ENCODE measurements around the gene AMBP.

AMBP gene

DNA sequence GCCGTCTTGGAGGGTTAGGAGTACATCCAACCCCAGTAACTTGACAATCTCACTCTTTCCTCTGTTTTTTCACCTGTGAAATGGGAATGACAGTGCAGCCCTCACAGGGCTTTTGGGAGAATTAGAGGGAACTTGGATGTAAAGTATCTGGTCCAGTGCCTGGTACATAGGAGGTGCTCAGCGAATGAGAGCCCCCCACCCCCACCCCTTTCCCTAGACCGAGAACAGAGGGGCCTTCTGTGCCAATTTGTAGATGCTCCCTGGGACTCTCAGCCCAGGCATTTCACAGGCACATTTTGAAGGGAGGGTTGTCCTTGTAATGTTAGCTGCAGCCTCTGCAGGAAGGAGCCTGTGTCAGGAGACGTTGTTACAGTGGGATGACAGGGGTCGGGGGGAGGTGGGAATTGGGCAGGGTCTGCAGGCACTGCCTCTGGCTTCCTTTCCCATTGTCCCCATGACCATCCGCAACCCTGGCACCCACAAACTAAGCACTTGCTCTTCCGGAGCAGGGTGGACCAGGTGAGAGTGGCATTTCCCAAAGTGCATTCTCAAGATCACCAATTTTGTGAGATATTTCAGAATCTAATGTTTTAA is 47.0 kb downstream of the AMBP start:
- DNase-seq (ENCODE audit: low spot score): no peak

DNA sequence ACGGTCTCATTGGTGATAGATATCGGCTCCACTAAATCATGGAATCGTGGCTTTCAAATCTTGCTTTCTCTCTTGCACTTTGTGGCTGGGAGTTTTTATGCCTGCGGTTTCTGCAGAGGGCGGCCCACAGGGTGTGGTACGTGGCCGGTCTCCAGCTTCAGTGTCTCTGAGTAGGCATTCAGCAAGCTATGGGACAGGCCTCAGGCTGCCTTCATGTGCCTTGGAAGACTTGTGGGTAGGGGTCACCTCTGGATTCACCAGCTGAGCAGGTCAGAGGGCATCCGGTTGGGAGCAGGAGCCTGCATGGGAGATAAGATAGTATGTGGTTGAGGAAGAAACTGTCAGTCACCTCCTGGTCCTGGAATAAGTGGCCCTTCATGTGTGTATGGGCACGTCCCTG is 47.7 kb downstream of the AMBP start:
- no peak for DNase-seq (ENCODE audit: low spot score)

DNA sequence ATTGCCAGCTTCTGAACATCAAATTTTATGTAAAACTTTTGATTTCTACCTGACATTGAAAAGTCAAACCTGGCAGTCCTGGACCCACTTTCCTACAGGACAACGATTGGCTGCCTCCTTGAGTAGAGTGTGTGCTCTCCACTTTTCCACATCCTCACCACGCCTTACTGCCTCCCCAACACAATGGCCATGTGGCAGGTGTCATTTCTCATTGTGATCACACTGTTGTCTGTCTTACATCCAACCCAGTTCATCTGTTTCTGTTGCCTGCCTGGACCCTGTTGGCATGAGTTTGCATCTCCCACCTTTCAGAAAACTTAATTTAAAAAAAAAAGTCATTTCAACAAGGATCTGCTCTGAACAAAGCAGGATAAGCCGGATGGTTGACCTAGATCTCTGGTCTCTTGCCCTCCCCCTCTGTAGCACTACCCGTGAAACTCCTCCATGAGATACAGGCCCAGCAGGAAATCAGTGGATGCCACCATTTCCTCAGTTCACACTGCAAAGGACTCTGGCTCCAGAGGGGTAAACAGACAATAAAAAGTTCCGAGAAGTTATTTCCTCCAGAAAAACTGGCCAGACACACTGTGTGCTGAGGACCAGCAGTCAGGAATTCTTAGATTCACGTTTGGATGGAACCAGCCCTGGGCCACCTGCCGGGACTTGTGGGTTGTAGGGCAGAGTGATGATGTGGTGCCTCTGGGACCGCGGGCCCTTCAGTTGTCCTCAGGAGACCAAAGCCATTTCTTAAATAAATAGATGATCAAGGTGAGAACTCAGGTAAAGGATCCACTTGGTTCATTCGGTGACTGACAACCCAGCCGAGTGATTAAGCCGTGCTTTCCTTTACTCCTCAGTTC is 48.6 kb downstream of the AMBP start:
- no peak for DNase-seq (ENCODE audit: low spot score)

DNA sequence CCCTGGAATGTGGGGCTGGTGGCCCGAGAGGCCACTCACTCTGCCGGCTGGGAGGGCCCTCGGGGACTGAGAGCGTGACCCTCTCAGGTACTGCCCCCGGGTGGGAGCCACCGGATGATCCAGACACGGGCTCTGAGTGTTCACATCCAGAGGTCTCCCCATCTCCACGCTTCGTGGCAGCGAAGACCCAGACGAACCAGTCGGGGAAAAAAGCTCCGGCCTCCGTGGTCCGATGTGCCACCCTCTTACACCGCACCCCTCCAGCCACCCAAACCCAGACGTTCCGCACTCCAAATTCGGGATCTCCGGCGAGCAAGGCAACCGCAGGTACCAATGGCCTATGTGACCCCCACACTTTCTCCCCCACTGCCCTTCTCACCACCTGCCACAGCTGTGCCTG is 49.5 kb downstream of the AMBP start:
- DNase-seq (ENCODE audit: low spot score): no peak

DNA sequence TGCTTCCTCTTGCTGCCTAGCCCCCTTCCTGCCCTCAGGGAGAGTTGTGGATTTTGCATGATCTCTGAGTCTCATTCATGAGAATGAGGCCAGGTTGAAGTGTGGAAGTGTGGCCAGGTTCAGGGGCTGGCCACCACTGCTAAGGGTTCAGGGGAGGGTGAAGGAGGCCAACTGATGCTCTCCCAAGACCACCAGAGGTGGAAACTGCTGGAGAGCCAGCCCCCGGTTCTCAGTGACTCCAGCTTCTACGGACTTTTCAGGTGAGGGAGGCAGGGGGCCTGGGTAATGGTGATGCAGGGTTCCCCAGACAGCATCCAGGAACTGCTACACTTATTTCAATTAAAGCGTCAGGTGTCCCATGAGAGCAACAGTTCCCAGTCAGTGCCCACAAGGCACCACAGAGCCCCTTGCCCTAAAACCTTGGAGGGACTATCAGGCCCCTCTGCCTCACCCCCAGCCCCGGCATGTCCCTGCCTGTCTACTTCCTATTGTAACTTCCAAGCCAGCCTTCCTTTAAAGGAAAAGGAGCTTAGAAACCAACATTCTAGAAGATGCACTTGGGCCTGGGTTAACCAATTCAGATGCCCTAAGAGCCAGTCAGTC is 50.1 kb downstream of the AMBP start:
- DNase-seq (ENCODE audit: low spot score): no peak

DNA sequence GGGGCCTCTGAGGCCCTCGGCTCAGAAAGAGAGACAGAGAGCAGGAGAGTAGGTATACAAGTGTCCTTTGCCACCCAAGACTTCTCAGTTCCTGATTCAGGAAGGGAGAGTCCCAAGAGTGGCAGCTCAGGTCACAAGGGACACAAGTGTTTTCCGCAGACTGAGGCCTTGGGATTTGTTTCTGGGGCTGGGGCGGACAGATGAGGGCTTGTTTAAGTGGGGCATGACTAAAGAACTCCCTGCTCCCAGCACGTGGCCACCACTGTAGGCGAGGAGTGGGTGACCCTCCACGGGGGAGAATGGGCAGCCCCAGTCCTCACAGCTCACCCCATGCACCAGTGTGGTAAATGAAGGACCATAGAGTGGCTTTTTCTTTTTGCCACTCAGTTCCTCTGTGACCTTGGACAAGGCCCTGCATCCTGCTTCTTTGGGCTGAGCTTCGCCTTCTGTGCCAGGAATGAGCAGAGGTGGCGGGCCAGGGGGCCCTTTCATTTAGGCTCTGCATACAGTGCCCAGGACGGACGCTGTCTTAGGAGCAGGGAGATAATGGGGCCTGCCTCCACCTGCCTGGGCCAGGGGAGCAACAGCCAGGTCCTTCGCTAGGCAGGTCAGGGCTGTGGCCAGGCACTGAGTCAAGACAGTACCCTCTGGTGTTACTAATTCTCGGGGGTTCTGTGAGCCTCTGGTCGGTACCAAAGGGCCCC is 50.8 kb downstream of the AMBP start:
- DNase-seq (ENCODE audit: low spot score): no peak

DNA sequence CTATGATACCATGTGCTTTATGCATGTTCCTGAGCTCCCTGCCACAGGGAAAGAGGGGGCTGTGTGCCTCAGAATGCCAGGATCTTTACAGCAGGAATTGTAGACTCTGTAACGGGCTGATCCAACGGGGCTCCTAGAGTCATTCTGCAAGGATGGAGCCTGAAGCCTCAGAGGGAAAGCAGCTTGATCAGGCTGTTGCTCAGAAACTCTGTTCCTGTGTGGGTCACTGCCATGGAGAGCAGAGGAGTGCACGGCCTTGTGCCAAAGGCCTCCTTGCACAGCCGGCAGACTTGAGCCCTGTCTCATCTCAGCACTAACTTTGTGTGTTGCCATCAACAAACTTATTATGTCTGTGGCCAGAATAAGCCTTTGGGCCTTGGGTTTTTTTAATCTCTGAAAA is 51.8 kb downstream of the AMBP start:
- no peak for DNase-seq (ENCODE audit: low spot score)

DNA sequence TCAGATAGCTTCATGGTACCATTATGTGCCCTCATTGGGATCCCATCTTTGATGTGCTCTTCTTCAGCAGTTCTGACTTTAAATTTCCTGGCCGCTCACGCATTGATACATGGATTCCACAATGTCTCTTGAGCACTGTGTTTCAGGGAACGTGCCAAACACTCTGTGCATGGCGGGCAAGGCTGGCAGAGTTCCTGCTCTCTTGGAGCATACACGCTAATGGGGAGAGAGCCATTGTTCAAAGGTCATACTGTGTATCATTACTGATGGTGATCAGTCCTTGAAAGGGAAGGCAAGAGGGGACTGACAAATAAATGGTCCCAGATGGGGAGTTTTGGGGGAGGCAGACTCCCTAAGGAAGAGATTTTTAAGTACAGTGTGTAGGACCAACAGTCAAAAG is 52.3 kb downstream of the AMBP start:
- no peak for DNase-seq (ENCODE audit: low spot score)

DNA sequence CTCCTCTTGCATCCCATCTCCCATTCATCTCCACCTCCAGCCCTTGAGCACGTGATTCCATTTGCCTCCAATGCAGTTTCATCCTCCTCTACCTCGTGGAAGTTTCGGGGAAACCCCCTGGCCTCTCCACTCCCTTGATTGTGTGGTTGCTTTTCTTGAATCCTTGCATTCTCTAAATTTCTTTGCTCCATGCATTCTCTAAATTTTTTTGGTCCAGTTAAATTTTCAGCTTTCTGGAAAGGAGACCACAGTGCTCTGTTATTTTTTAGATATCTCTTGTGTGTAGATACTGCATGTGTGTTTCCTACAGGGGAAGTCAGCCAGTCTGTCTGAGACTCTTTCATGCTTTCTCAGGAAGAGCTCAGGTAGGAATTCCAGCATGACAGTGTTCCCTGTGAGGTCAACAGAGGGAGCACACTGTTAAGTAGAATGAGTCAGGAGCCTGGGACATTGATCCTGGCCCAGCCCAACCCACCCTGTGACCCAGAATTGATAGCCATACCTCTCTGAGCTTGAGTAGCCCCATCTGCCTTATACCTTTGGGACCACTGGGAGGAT is 52.8 kb downstream of the AMBP start:
- no peak for DNase-seq (ENCODE audit: low spot score)

DNA sequence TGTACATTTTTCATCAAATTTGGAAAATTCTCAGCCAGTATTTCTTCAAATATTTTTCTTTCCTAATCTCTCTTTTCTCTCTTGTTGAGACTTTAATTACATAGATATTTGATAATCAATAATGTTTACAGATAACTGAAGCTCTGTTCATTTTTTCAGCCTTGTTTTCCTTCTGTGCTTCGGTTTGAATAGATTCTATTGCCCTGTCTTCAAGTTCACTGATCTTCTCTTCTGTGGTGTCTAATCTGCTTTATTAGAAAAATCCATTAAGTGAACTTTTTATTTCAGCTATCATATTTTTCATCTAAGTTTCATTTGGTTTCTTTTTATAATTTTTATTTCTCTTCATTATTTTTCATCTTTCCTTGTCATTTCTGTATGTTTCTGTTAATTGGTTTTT is 54.1 kb downstream of the AMBP start:
- DNase-seq (ENCODE audit: low spot score): no peak

DNA sequence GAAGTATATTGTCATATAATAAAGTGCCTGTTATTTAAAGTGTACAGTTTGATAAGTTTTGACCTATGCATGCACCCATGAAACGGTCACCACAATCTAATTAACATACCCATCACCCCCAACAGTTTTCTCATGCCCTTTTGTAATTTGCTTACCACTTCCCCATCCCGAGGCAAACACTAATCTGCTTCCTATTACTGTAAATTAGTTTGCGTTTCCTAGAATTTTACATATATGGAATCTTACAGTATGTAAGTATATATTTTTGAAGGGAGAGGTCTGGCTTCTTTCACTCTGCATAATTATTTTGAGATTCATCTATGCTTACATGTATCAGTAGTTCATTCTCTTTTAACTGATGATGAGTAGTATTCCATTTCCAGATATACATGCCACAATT is 56.5 kb downstream of the AMBP start:
- no peak for DNase-seq (ENCODE audit: low spot score)

DNA sequence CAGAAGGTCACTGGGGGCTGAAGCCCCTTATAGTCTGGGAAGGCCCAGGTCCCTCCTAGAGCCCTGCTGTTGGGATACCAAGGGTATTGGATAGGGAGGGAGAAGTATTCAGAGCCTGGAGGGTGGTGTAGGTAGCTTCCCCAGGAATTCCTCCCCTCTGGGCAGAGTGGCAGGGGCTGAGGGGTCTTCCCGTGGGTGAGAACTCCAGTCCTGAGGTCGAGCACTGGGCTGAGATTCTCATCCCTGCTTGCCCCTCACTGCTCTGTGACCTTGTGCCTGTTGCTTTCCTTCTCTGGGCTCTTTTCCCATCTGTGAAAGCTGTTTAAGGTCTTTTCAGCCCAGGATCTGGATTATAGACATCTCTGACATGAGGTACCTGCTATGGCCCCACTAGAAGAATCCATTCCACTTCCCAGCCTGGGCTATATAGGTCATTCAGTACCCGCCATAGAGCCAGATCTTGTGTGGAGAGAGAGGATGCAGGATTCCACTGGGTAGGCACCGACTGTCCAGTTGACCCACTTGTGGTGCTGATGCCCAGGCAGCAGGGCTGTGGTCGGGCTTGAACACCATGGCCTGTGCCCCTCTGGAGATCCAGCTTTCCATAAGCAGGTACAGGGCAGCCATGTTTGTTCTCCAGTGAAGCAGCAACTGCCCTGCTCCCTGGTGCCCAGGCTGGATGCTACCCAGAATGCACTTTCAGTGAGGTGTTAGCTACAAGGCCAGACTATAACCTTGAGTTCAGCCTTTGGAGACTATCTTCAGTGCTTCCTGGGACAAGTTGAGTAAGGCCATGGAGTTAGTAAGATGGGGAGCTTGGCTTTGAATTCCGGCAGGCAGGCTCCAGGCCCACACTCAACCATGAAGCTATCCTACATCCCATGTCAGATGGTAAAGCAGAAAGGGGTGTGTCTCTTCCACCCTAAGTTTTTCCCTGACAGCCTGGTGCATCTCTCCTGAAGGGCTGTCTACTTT is 60.1 kb downstream of the AMBP start:
- DNase-seq (ENCODE audit: low spot score): no peak

DNA sequence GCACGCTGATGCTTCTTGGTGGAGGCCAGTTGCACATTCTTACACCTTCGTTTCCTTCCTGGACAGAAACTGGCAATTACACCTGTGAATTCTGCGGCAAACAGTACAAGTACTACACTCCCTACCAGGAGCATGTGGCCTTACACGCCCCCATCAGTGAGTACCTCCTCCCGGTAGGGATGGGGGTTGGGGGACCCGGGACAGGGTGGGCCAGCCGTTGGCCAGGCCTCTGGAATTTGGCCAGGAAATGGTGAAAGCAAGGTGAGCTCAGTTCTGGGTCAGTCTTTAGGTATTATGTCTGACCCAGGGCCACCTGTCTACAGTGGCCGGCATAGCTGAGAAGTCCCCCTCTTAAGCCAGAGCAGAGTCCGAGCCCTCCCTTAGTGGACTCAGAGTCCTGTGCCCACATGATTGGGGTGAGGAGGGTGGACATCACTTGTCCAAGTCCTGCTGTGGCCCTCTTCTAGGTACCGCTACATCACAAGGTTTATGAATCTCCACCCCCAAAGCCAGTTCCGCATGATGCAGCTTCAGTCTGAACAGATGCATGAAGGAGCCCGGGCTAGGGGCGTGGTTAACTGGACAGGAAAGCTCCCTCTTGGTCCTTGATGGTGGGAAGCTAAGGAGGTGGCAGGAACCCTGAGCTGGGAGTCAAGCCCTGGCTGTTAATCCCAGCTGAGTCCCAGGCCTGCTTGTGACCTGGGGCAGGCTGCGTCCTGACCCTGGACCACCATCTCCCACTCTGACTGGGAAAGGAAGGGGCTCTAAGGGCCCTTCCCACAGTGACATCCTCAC is 61.3 kb downstream of the AMBP start:
- DNase-seq (ENCODE audit: low spot score): no peak

DNA sequence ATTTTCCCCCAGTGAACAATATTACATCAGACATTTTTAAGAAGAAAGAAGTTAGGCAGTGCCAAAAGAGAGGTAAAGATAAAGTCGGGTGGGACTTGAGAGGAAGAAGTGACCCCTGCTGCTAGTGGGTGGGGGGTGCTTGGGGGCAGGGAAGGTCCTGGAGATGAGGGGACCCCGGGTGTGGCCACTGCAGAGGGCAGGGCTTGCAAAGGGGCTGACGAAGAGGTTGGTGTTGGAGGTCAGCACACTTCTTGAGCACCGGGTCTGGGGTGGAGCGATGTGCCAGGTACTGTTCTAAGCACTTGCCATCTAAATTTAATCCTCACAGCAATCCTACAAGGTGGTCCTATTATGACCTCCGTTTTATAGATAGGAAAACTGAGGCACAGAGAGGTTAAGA is 62.0 kb downstream of the AMBP start:
- DNase-seq (ENCODE audit: low spot score): no peak

DNA sequence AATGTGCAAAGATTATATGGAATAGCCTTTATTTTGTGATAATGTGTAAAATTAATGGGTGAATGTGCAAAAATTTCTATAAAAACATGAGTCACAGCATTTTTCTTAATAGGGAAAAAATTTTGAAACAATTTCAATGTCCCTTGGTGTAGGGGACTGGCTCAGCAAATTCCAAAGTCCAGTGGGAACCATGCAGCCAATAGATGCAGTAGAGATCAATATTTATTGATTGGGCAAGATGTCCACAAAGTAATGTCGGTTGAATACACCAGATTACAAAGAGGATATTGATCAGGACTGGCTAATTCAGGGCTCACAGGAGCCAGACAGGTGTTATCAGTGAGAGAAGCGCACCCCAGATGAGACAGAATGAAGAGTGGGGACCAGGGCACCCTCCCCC is 62.5 kb downstream of the AMBP start:
- no peak for DNase-seq (ENCODE audit: low spot score)

DNA sequence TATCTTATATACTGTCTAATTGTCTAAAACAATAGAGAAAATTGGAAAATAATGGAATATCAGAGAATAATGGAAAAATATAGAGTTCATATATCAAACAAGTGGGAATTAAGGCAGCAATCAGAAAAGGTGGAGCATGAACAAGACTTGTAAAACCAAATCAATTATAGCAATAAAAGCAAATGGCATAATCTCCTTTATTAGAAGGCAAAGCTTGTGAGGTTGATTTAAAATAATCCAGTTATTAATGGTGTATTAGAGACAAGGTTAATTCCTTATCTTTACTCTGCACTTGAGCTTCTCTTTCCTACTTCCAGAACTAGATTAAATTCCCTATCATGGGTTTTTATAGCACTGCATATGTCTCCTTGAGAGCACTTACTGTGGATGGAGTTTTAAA is 64.1 kb downstream of the AMBP start:
- no peak for DNase-seq (ENCODE audit: low spot score)

DNA sequence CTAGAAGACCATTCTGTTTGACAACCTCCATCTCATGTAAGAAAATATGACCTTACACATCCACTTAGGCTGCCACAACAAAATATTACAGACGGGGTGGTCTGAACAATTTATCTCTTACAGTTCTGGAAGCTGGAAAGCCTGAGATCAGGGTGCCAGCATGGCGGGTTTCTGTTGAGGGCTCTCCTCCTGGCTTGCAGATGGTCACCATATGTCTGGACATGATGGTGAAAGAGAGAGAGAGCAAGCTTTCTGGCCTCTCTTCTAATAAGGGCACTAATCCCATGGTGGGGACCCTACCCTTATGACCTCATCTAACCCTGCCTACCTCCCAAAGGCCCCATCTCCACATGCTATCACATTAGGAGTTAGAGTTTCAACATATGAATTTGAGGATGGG is 66.0 kb downstream of the AMBP start:
- DNase-seq (ENCODE audit: low spot score): no peak

DNA sequence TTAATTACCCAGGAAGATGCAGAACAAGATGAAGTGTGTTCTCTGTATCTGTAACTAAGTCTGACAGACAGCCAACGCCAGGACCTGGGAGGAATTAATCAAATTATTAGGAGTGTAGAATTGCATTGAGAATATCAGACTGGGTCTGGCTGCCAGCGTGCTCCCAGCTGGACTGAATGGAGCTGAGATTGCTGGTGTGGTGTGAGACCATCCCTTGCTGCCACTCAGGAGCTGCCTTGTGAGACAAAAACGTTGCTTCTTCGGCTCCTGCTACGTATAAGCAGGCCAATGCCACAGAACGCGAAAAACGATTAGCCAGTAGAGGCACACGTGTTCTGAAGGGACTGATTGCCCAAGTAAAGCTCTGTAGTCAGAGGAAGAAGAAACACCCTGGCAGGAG is 66.8 kb downstream of the AMBP start:
- DNase-seq (ENCODE audit: low spot score): no peak
